HG02943 (cell line): ENCODE data around the gene VGLL2.
"Not testable (repeated sequence)": the region's sequence is repeated elsewhere in the genome, so short reads cannot be mapped to it uniquely, and the experiment has no call there.

Experiments
- ATAC-seq: cut with Tn5 transposase; IDR thresholded peaks from one replicate; pipeline ENCODE4 v1.9.1; 2021; ENCODE audit warnings: mild to moderate bottlenecking, low read depth, moderate library complexity; ENCODE audit not compliant: unreplicated experiment

Gene VGLL2

GRCh38 chr6:117265410-117266256 is at the start of gene VGLL2:
Gene VGLL2, plus strand, starts transcription at chr6:117265558. Its CDS starts 206 bp downstream, at chr6:117265764.
- ATAC-seq: peak; percentile 21

DNA sequence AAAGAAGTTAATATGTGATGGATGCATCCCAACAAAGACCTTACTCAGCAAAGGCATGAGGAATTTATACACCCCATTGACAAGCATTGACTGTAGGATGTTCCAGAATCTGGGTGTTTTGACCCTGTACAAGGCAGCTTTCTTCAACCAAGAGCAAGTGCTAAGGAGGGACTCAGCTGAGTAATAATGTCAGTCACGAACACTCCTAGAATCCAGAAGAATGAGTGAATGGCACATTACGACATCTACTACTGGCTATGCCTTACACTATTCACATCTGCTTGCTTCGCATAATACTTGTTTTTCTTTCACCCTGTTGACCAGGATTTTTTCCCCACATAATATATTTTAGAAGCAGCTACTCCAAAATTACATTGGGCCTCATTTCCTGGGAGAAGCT is 42.5 kb upstream of the VGLL2 start:
- ATAC-seq: no peak

- ATAC-seq: no peak
Observed at GRCh38 chr6:117226778-117227177, 38.6 kb upstream of the VGLL2 start.

DNA sequence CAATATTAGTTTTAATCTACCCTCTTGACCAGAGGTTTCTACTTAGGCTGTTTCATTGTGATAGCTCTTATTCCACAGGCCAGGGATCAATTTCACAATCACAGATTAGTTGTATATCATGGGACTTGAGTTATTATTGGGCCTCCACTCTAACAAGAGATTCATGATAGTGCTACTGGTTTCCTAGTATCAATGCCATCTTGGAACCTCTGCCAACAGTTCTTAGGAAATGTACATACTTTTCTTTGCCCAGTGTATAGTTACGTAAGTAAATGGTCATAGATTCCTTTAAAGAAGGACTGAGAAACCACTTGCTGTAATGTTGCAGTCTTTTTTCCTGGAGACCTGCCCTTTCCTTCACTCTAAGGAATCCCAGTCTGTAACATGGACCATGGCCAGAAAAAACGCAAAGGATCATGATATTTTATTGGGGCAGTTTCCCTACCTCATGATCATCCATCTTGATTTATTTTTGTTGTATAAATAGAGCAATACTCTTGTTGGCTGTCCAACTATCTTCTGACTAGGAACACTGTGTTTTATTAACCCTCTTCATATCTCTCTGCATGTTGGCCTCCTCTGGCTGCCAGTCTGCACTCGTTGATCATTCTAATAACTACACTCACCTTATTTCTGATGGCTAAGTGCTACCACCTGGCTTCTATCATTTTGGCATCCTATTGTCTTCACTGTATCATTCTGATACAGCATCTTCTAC is 38.0 kb upstream of the VGLL2 start:
- ATAC-seq: no peak

GRCh38 chr6:117228202-117228601 is 37.2 kb upstream of the VGLL2 start:
- ATAC-seq: no peak

DNA sequence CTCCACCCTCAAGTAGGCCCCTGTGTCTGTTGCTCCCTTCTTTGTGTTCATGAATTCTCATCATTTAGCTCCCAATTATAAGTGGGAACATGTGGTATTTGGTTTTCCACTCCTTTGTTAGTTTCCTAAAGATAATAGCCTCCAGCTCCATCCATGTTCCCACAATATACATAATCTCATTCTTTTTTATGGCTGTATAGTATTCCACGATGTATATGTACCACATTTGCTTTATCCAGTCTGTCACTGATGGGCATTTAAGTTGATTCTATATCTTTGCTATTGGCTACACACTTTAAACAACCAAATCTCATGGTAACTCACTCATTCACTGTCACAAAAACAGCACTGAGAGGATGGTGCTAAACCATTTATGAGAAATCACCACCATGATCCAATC is 35.5 kb upstream of the VGLL2 start:
- ATAC-seq: no peak

DNA sequence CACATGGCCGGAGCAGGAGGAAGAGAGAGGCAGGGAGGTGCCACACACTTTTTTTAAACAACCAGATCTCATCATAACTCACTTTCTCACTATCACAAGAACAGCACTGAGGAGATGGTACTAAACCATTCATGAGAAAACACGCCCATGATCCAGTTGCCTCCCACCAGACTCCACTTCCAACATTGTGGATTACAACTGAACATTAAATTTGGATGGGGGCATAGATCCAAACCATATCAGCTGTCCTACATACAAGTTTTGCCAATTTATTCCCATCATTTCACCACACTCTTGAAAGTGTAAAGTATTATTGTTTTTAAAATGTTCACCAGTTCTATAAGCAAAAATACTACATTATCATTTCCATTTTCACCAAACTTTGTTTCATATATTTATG is 33.9 kb upstream of the VGLL2 start:
- no peak for ATAC-seq

- ATAC-seq: no peak
Observed at GRCh38 chr6:117232196-117232595, 33.2 kb upstream of the VGLL2 start.

DNA sequence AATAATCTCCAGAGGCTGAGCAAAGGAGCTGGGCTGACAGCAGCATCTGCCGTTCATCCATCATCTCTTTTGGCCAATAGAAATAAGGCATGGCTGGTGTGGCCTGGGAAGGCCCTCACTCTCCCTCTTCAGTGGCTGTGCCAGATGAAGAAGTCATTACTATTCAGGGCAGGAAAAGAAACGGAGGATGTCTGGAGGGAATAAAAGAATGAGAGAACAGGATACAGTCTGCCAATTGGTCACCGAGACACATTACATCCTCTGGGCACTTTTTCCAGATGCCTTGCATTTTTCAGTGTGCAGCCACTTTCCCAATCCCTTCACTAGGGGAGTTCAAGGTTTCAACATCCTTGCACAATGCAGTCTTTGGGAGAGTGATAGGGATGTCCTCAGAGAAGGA is 32.2 kb upstream of the VGLL2 start:
- ATAC-seq: no peak

DNA sequence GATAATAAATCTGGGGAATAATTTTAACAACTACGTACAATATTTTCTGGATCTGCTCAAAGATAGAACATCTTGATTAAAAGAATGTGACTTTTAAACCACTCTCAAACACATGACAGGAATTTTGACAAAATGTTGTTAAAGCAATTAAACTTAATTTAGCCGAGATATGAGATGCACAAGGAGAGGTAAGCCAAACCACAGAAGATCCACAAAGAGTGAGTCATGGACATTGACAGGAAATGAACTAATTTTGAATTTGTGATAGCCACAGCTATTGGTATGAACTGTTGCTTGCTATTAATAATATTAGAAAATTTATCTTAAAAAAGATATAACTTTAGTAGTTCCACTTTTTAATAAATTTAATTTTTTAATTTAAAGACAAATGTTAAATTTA is 27.8 kb upstream of the VGLL2 start:
- ATAC-seq: no peak

GRCh38 chr6:117244571-117244970 is 20.8 kb upstream of the VGLL2 start:
- not testable (repeated sequence) for ATAC-seq

DNA sequence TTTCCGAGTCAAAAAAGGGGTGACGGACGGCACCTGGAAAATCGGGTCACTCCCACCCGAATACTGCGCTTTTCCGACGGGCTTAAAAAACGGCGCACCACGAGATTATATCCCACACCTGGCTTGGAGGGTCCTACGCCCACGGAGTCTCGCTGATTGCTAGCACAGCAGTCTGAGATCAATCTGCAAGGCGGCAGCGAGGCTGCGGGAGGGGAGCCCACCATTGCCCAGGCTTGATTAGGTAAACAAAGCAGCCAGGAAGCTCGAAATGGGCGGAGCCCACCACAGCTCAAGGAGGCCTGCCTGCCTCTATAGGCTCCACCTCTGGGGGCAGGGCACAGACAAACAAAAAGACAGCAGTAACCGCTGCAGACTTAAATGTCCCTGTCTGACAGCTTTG is 20.4 kb upstream of the VGLL2 start:
- not testable (repeated sequence) for ATAC-seq

DNA sequence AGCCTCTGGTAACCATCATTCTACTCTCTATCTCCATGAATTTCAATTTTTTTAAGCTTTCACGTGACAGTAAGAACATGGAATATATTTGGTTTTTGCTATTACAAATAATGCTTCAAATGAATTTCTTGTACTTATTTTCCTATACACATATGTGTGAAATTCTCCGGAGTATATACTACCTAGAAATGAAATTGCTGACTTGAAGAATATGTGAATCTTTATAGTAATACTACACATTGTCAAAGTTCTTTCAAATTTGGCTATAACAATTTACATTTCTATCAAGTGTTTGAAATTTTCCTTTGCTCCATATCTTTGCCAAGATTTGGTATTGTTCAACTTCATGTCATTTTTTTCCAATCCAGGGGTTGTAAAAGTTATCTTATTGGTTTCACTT is 11.6 kb upstream of the VGLL2 start:
- no peak for ATAC-seq

DNA sequence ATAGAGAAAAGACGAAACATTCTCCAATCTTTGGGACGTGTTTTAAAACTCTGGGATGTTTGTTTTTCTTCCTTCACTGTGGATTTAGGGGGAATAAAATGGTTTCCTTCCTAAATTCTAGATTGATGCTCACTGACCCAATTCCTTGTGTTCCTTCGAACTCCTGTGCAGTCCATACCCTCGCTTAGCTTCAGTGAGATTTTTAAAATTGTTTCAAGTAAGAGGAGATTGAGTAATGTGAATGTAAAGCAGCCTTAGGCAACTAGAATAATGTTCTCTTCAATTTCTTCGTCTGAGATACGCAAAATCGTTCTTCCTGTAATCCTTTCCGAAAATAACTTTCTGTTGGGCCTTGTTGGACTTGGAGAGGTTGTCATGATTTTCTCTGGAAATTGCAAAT is 2.6 kb upstream of the VGLL2 start:
- ATAC-seq: no peak

- ATAC-seq: no peak
Observed at GRCh38 chr6:117263353-117263927, 1.9 kb upstream of the VGLL2 start.

GRCh38 chr6:117264369-117264691 is 1.0 kb upstream of the VGLL2 start:
- ATAC-seq: peak; percentile 23

DNA sequence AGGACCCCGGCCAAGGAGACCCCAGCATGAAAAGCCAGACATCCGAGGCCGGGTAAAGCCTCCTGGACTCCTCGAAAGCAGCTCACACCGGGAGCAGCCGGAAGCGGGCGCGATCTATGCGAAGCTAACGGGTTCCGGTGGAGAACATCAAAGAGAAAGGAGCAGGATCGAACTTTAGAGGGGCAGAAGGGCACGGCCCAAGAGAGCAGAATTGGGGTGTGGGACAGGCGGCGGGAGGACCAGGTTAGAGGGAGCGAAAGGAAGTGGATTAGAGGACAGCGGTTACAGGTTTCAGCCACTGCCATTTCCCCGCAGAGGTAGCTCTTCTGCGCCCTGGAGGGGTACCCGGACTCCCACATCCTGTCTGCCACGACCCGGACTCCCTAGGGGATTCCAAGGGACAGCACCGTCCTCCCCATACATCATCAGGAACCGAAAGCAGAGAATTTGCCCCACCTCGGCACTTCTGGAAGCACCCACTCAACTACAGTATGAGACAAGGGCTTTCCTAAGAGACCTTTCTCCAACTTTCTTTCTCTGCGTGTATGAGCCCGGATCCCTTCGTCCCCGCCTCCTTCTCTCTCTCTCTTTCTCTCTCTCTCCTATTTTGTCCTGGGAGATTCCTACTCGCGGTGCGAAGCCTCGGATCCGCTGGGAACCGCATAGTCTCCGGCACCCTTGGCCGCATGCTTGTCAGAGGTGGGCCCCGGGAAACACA is 507 bp upstream of the VGLL2 start:
- ATAC-seq: peak; percentile 51

GRCh38 chr6:117266257-117267053 is 1.1 kb downstream of the VGLL2 start:
- ATAC-seq: no peak

DNA sequence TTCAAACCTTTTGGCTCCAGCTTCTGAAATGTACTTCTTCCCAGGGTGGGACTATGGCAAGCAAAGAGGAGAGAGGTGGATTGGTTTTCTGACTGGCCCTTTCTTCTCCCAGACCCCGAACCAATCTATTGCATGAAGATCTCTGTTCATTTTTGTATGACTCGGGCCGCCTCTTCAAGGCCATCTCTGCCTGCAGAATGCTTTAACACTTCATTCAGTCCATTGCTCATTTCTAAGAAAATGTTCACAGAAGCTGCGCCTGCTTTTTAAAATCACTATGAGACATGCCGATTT is 1.6 kb downstream of the VGLL2 start:
- no peak for ATAC-seq

DNA sequence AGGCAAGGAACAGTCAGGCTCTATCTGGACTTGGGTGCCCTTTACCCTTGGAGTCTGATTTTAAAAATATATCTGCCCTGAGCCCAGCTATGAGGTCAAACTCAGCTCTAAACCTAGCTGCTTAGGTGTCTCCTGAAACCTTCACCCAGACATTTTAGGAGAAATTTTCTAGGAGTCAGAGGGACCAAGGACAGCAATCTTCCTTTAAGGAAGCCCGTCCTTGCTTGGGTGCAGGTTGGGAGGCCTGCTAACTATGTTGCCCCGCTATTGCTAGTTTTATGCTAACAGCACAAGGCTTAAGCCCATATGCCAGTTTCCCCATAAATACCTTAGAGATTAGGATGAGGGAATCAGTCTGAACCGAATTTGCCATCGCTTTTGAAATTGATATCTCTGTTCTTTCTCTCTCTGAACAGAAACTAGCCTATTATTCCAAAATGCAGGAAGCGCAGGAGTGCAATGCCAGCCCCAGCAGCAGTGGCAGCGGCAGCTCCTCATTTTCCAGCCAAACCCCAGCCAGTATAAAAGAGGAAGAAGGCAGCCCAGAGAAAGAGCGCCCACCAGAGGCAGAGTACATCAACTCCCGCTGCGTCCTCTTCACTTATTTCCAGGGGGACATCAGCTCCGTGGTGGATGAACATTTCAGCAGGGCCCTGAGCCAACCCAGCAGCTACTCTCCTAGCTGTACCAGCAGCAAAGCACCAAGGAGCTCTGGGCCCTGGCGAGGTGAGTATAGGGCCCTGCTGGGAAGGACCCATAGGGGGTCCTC is 2.6 kb downstream of the VGLL2 start:
- ATAC-seq: no peak
